Activated CD4-positive, alpha-beta T cell treated with anti-CD3 and anti-CD28 coated beads for 1 hour (primary cell): Measurements from ENCODE around the gene MRPL57.
A peak's percentile ranks its signal among the peaks of the same experiment; 100 is the strongest.
"Not testable (repeated sequence)": the region's sequence is repeated elsewhere in the genome, so short reads cannot be mapped to it uniquely, and the experiment has no call there.

ENCODE experiments used
- DNase-seq: peaks from one replicate; pipeline ENCODE4 v3.0.0-alpha.2; 2020

Gene MRPL57

GRCh38 chr13:21176215-21176981 lies at the start of gene MRPL57, which contains the start of gene SKA3:
TSS of gene MRPL57 (plus strand) at chr13:21176658. CDS start at chr13:21176917, 259 bp downstream.
TSS of gene SKA3 (minus strand) at chr13:21176552. CDS start at chr13:21176477, 75 bp downstream.
- peak; percentile 91 for DNase-seq

GRCh38 chr13:21130116-21130515 lies 46.3 kb upstream of the MRPL57 start:
- no peak for DNase-seq

GRCh38 chr13:21133077-21133476 lies 43.4 kb upstream of the MRPL57 start:
- no peak for DNase-seq

GRCh38 chr13:21134475-21134874 lies 42.0 kb upstream of the MRPL57 start:
- no peak for DNase-seq

GRCh38 chr13:21135833-21136232 lies 40.6 kb upstream of the MRPL57 start:
- DNase-seq: not testable (repeated sequence)

DNA sequence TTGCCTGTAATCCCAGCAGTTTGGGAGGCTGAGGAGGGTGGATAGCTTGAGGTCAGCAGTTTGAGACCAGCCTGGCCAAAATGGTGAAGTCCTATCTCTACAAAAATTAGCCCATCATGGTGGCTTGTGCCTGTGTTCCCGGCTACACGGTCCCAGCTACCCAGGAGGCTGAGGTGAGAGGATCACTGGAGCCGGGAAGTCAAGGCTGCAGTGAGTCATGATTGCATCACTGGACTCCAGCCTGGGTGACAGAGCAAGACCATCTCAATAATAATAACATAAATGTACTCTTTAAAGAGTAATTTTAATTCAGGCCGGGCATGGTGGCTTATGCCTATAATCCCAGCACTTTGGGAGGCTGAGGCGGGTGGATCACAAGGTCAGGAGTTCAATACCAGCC lies 38.8 kb upstream of the MRPL57 start:
- DNase-seq: no peak

DNA sequence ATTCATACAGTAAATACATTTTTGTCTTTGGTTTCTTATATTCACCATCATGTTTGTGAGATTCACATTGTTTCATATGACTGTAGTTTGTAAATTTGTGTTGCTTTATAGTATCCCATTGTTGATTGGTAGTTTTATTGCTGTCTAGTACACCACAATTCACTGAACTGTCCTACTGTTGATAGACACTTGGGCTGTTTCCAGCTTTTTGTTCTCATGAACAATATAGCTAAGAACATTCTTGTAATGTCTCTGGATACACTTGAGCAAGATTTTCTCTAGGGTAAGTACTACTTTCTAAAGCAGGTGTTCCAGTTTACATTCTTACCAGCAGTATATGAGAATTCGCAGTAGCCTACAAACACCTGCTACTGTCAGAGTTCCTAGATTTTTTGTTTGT lies 37.9 kb upstream of the MRPL57 start:
- no peak for DNase-seq

DNA sequence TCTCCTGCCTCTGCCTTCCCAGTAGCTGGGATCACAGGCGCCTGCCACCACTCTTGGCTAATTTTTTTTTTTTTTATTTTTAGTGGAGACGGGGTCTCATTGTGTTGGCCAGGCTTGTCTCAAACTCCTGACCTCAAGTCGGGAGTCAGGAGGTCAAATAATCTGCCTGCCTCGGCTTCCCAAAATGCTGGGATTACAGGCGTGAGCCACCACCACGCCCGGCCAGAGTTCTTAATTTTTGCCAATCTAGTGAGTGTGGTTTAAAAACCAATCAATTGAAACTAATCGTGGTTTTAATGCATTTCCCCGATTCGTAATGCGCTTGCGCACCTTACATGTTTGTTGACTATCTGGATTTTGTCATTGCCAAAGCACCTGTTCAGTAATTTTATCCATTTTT lies 37.1 kb upstream of the MRPL57 start:
- no peak for DNase-seq

DNA sequence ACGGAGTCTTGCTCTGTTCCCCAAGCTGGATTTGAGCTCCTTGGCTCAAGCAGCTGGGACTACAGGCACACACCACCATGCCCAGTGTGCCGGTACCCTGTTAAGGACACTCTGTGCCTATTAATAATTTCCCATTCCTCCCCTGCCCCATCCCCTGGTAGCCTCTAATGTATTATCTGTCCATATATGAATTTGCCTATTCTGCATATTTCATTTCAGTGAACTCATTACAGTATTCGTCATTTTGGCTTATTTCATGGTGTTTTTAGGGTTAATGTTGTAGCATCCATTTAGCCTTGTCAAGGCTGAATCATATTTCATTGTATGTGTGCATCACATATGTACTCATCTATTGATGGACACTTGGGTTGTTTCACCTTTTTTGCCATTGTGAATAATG lies 33.7 kb upstream of the MRPL57 start:
- no peak for DNase-seq

DNA sequence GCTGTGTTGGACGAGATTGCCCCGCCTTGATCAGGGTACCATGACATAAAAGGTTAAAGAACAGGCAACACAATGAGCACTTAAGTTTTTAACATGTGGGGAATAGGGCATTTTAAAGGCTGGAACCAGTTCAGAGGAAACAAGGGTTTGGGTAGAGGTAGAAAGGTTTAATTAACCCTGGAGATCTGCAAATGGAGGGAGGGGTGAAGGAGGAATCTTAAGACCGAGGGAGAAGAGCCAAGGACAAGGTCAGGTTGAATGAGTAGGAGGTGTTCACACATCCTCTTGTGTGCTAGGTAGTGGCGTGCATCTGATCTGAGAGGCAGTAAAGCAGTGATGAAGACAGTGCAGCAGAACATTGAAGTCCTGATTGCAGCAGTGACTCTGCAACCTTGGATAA lies 28.6 kb upstream of the MRPL57 start:
- DNase-seq: no peak

DNA sequence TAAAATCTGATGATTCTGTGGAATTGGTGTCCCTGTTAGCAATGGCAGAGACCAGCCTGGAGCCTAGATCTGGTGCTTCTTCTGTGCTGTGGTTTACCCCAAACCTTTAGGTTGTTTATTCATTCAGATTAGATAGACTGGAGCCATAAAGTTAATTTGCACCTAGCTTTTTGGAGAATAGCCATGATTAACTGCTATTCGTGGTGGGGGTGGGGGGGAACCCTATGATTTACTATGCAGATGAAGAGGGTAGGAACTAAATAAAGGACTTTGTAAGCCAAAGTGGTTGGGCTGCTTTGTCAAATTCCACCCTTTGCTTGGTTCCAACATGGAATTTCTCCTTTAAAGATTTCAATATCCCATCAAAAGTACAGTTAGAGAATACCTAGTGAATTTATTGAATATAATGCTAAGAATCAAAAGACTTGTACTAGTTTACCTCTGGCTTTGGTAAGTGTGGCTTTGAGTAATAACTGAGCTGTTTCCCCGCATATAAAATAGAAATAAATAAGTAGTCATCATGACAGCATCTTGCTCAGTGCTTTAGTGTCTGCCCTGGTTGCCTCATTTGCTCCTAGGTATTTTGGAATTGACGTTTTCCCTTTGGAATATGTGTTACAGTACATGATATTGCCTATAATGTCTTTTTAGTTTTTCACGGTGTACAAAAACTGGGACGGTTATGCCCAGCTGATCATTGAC lies 27.8 kb upstream of the MRPL57 start:
- DNase-seq: no peak

DNA sequence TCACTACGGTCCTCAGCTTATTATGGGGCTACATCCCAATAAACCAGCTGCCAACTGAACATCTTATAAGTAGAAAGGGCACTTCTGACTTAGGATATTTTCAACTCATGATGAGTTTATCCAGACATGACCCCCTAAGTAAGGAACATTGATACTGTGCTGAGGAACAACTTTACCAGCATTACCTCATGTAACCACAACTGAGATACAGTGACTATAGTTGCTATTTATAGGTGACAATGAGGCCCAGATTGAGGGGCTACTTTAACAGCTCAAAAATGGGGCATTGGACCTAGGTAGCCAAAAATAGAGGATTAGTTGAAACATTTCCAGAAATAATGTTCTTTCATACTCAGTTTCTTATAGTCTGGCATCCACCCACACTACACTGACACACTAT lies 26.9 kb upstream of the MRPL57 start:
- no peak for DNase-seq

DNA sequence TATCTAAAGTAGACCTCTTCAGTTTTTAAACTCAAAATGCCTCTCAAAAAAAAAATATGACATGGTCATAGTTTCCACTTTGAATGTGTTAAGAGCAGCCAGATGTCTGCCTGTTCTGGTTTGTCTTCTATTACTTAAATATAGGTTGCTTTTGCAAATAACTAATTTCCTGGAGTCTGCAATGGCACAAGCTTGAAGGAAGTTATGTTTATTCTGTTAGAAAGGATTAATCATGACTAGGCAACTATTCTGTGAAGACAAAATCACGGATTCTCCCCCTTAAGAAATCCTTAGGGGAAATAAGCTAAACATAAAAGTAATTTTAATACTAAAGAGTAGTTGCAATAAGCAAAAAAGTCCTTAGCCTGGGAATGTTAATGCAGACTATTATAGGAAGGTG lies 26.4 kb upstream of the MRPL57 start:
- no peak for DNase-seq

GRCh38 chr13:21152251-21152899 lies 24.1 kb upstream of the MRPL57 start:
- no peak for DNase-seq

DNA sequence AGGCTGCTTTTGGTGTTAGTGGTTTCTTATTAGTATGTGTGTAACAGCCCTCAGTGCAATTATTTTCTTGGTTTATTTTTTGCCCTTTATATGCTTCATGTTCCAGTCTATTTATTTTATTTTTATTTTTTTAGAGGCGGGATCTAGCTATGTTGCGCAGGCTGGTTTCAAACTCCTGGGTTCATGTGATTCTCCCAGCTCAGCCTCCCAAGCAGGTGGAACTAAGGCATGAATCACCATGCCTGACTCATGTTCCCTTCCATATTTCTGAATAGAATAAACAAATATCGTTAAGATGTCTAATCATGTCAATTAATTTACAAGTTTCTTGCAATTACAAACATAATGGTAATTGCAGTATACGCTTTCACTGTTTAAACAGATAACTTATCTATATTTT lies 11.8 kb upstream of the MRPL57 start:
- no peak for DNase-seq

DNA sequence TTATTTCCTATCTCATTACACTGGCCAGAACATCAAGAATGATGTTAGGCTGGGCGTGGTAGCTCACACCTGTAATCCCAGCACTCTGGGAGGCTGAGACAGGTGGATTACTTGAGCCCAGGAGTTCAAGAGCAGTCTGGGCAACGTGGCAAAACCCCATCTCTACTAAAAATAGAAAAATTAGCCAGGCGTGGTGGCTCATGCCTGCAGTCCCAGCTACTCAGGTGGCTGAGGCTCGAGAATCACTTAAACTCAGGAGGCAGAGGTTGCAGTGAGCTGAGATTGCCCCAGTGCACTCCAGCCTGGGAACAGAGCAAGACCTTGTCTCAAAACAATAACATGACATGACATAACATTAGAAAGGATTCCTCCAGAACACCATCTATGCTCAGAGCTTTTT lies 10.9 kb upstream of the MRPL57 start:
- DNase-seq: not testable (repeated sequence)

DNA sequence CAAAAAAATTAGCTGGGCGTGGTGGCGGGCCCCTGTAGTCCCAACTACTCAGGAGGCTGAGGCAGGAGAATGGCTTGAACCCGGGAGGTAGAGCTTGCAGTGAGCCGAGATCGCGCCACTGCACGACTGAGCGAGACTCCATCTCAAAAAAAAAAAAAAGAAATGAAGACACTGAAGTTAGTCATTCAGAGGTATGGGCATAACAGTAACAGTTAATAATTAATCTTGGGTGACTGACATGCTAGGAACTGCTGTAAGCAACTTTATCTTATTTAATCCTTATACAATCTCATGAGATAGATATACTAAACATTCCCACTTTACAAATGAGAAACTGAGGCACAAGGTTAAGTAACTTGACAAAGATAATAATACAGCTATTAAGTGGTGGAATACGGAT lies 5.0 kb upstream of the MRPL57 start:
- no peak for DNase-seq

DNA sequence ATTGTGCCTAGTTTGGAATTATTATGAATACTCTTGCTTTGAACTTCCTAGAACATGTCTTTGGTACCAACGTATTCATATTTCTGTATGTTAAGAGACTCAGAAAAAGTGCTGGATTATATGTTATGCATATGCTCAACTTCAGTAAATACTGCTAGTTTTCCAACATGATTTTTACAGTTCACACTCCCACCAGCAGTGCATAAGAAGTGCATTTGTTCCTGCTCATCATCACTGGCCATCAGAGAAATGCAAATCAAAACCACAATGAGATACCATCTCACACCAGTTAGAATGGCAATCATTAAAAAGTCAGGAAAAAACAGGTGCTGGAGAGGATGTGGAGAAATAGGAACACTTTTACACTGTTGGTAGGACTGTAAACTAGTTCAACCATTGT lies 2.7 kb upstream of the MRPL57 start:
- not testable (repeated sequence) for DNase-seq

GRCh38 chr13:21175656-21176214 lies 723 bp upstream of the MRPL57 start:
- no peak for DNase-seq

DNA sequence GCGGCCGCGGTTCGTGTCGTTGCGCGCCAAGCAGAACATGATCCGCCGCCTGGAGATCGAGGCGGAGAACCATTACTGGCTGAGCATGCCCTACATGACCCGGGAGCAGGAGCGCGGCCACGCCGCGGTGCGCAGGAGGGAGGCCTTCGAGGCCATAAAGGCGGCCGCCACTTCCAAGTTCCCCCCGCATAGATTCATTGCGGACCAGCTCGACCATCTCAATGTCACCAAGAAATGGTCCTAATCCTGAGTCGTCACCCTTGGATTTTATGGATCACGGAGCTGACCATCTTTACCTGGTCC lies 475 bp downstream of the MRPL57 start:
- no peak for DNase-seq

- DNase-seq: no peak
Measured at GRCh38 chr13:21181671-21182070, 5.2 kb downstream of the MRPL57 start.

GRCh38 chr13:21186410-21186809 lies 10.0 kb downstream of the MRPL57 start:
- not testable (repeated sequence) for DNase-seq

GRCh38 chr13:21194756-21195155 lies 18.3 kb downstream of the MRPL57 start:
- not testable (repeated sequence) for DNase-seq
